Measurements from ENCODE around the gene WBP1. TPM values are rescaled to one million over a fixed set of nuclear protein-coding genes. Genes with fewer than 3 reads are reported as not detected.

WBP1 gene
- total RNA-seq, 1 donor from 2014 or later: 62.4 TPM

- TF ChIP-seq CTCF (IDR thresholded peaks at IDR 0.05): no peak
- Mint-ChIP-seq H3K4me1 (ENCODE audit: low read depth) (peaks cover 11% of the 10 kb centered on the region), H3K27me3 (ENCODE audit: low read depth) (peaks cover 9% of the 10 kb centered on the region), H3K4me3 (ENCODE audit: unreplicated experiment) (no peak overlapping the region), H3K36me3 (ENCODE audit: low read depth) (no peaks in the 10 kb centered on the region), H3K9me3 (ENCODE audit: low read depth) (no peaks in the 10 kb centered on the region), H3K27ac (ENCODE audit: unreplicated experiment) (no peak overlapping the region)
- DNase-seq (ENCODE audit: low spot score): no peak
Observed at GRCh38 chr2:74448771-74449170, 9.5 kb upstream of the WBP1 start.

GRCh38 chr2:74450570-74451190, 7.6 kb upstream of the WBP1 start:
- DNase-seq (ENCODE audit: low spot score): no peak
- Mint-ChIP-seq H3K36me3 (ENCODE audit: low read depth) (no peaks in the 10 kb centered on the region), H3K4me1 (ENCODE audit: low read depth) (peaks cover 13% of the 10 kb centered on the region), H3K9me3 (ENCODE audit: low read depth) (no peaks in the 10 kb centered on the region), H3K27me3 (ENCODE audit: low read depth) (peaks cover 6% of the 10 kb centered on the region), H3K4me3 (ENCODE audit: unreplicated experiment) (no peak overlapping the region), H3K27ac (ENCODE audit: unreplicated experiment) (no peak overlapping the region)
- TF ChIP-seq CTCF (IDR thresholded peaks at IDR 0.05): no peak

GRCh38 chr2:74454654-74455511, 3.4 kb upstream of the WBP1 start, which contains the start of gene INO80B:
TSS of gene INO80B (plus strand) at chr2:74455087. CDS start at chr2:74455117, 30 bp downstream.
- no peak for TF ChIP-seq CTCF (IDR thresholded peaks at IDR 0.05)
- Mint-ChIP-seq H3K9me3 (ENCODE audit: low read depth) (no peaks in the 10 kb centered on the region), H3K36me3 (ENCODE audit: low read depth) (no peaks in the 10 kb centered on the region), H3K27me3 (ENCODE audit: low read depth) (peaks cover 3% of the 10 kb centered on the region), H3K27ac (ENCODE audit: unreplicated experiment) (peak within 1 kb of the TSS; percentile 85), H3K4me1 (ENCODE audit: low read depth) (peaks cover 42% of the 10 kb centered on the region), H3K4me3 (ENCODE audit: unreplicated experiment) (peak within 1 kb of the TSS; percentile 89)
- peak; percentile 97 for DNase-seq (ENCODE audit: low spot score)

- Mint-ChIP-seq H3K27ac (ENCODE audit: unreplicated experiment) (peak overlapping the region; percentile 98), H3K27me3 (ENCODE audit: low read depth) (no peaks in the 10 kb centered on the region), H3K9me3 (ENCODE audit: low read depth) (no peaks in the 10 kb centered on the region), H3K4me1 (ENCODE audit: low read depth) (peaks cover 49% of the 10 kb centered on the region), H3K36me3 (ENCODE audit: low read depth) (peaks cover 2% of the 10 kb centered on the region), H3K4me3 (ENCODE audit: unreplicated experiment) (peak overlapping the region; percentile 89)
- DNase-seq (ENCODE audit: low spot score): no peak
- TF ChIP-seq CTCF (IDR thresholded peaks at IDR 0.05): no peak
Observed at GRCh38 chr2:74457129-74457548, 1.1 kb upstream of the WBP1 start.

GRCh38 chr2:74457549-74458131, 598 bp upstream of the WBP1 start:
- peak overlapping the region; percentile 97 for H3K27ac Mint-ChIP-seq (ENCODE audit: unreplicated experiment)
- no peaks in the 10 kb centered on the region for H3K9me3 Mint-ChIP-seq (ENCODE audit: low read depth)
- TF ChIP-seq CTCF (IDR thresholded peaks at IDR 0.05): no peak
- H3K36me3 Mint-ChIP-seq (ENCODE audit: low read depth): peaks cover 2% of the 10 kb centered on the region
- peaks cover 50% of the 10 kb centered on the region for H3K4me1 Mint-ChIP-seq (ENCODE audit: low read depth)
- H3K27me3 Mint-ChIP-seq (ENCODE audit: low read depth): no peaks in the 10 kb centered on the region
- DNase-seq (ENCODE audit: low spot score): no peak
- peak overlapping the region; percentile 89 for H3K4me3 Mint-ChIP-seq (ENCODE audit: unreplicated experiment)

Measured in chondrocyte (in vitro differentiated cells).